Loucy (cell line): ENCODE results near the gene BOD1L1.

Source experiments
- H2AFZ ChIP-seq: fragments of 200-600 bp; sonication (generic); 2 replicates; pipeline ENCODE4 v1.6.0; 2016; ENCODE audit warnings: antibody characterized with exemption, mild to moderate bottlenecking, low read length, moderate library complexity
- H3F3A ChIP-seq: fragments of 200-600 bp; 2 replicates; pipeline ENCODE4 v1.6.0; 2016; ENCODE audit warnings: antibody characterized with exemption, low read depth, mild to moderate bottlenecking
- H3K27me3 ChIP-seq: fragments of 200-600 bp; sonication (generic); 2 replicates; pipeline ENCODE4 v1.6.1; 2014; ENCODE audit warnings: low read length, mild to moderate bottlenecking; ENCODE audit not compliant: insufficient read depth, poor library complexity, severe bottlenecking
- H3K36me3 ChIP-seq: fragments of 200-600 bp; sonication (generic); 2 replicates; pipeline ENCODE4 v1.6.1; 2016; ENCODE audit warnings: low read length; ENCODE audit not compliant: insufficient read depth
- H3K4me1 ChIP-seq: fragments of 200-600 bp; sonication (generic); 2 replicates; pipeline ENCODE4 v1.5.1; 2014; ENCODE audit warnings: low read length, mild to moderate bottlenecking; ENCODE audit not compliant: insufficient read depth, poor library complexity, severe bottlenecking
- H3K4me2 ChIP-seq: fragments of 200-600 bp; sonication (generic); 2 replicates; pipeline ENCODE4 v1.6.0; 2014; ENCODE audit warnings: antibody characterized with exemption, low read length, low read depth, mild to moderate bottlenecking; ENCODE audit not compliant: poor library complexity, severe bottlenecking
- H3K4me3 ChIP-seq: fragments of 200-600 bp; sonication (generic); 2 replicates; pipeline ENCODE4 v1.5.1; 2014; ENCODE audit warnings: low read length, mild to moderate bottlenecking, mixed read lengths; ENCODE audit not compliant: poor library complexity, severe bottlenecking
- H3K79me2 ChIP-seq: fragments of 200-600 bp; sonication (generic); 2 replicates; pipeline ENCODE4 v1.6.1; 2014; ENCODE audit warnings: low read length; ENCODE audit not compliant: insufficient read depth
- H3K9ac ChIP-seq: fragments of 200-600 bp; sonication (generic); 2 replicates; pipeline ENCODE4 v1.6.0; 2014; ENCODE audit warnings: mild to moderate bottlenecking, low read depth, low read length, moderate library complexity; ENCODE audit not compliant: poor library complexity, severe bottlenecking
- H3K9me2 ChIP-seq: fragments of 200-600 bp; sonication (generic); replicated peaks from 2 replicates; pipeline ENCODE4 v1.6.1; 2016; ENCODE audit warnings: low read depth, low read length, mixed read lengths
- H3K9me3 ChIP-seq: fragments of 200-600 bp; sonication (generic); 2 replicates; pipeline ENCODE4 v1.6.1; 2014; ENCODE audit warnings: mild to moderate bottlenecking, antibody characterized with exemption, low read length, low read depth; ENCODE audit not compliant: insufficient read depth
- H4K20me1 ChIP-seq: fragments of 200-600 bp; sonication (generic); 2 replicates; pipeline ENCODE4 v1.6.0; 2014; ENCODE audit warnings: antibody characterized with exemption, low read length, mild to moderate bottlenecking; ENCODE audit not compliant: insufficient read depth, poor library complexity, severe bottlenecking
- EZH2phosphoT487 ChIP-seq: fragments of 200-600 bp; IDR thresholded peaks from 2 replicates; pipeline ENCODE4 v1.6.1; 2018; ENCODE audit warnings: antibody characterized with exemption, mild to moderate bottlenecking, moderate library complexity, borderline replicate concordance
- TF ChIP-seq, protein P1 (sequence below): fragments of 200-600 bp; sonication (generic); conservative IDR thresholded peaks from 2 replicates; pipeline ENCODE4 v1.5.1; 2014; ENCODE audit warnings: mild to moderate bottlenecking, antibody characterized with exemption, low read length

Gene BOD1L1

DNA sequence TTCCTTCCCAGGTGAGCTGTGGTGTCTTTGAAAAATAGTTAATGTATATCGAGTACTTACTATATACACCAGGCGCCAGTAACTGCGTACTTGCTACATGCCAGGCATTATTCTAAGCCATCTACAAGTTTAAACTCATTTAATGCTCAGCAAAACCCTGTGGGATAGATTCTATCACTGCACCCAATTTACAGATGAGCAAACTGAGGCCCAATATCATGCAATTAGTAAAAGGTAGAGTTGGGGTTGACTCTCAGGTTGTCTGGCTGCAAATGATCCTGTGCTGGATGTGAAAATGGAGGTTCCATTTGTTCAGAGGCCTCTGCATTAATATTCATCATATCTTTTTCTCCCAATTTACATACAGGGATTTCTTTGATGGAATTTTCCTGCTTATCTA, 100.9 kb downstream of the BOD1L1 start:
- H3K36me3 ChIP-seq = no peaks in the 10 kb centered on the region
- no peaks in the 10 kb centered on the region for H4K20me1 ChIP-seq
- no peaks in the 10 kb centered on the region for H3K79me2 ChIP-seq
- H3K4me1 ChIP-seq = no peaks in the 10 kb centered on the region
- H3K9ac ChIP-seq = no peak overlapping the region
- H2AFZ ChIP-seq = no peak overlapping the region
- H3K4me3 ChIP-seq = no peak overlapping the region
- no peak overlapping the region for H3K4me2 ChIP-seq
- no peaks in the 10 kb centered on the region for H3K9me2 ChIP-seq
- TF ChIP-seq, protein P1, sequence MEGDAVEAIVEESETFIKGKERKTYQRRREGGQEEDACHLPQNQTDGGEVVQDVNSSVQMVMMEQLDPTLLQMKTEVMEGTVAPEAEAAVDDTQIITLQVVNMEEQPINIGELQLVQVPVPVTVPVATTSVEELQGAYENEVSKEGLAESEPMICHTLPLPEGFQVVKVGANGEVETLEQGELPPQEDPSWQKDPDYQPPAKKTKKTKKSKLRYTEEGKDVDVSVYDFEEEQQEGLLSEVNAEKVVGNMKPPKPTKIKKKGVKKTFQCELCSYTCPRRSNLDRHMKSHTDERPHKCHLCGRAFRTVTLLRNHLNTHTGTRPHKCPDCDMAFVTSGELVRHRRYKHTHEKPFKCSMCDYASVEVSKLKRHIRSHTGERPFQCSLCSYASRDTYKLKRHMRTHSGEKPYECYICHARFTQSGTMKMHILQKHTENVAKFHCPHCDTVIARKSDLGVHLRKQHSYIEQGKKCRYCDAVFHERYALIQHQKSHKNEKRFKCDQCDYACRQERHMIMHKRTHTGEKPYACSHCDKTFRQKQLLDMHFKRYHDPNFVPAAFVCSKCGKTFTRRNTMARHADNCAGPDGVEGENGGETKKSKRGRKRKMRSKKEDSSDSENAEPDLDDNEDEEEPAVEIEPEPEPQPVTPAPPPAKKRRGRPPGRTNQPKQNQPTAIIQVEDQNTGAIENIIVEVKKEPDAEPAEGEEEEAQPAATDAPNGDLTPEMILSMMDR = no peak
- TF ChIP-seq EZH2phosphoT487 = no peak
- no peaks in the 10 kb centered on the region for H3K27me3 ChIP-seq
- H3F3A ChIP-seq = no peaks in the 10 kb centered on the region
- no peaks in the 10 kb centered on the region for H3K9me3 ChIP-seq

DNA sequence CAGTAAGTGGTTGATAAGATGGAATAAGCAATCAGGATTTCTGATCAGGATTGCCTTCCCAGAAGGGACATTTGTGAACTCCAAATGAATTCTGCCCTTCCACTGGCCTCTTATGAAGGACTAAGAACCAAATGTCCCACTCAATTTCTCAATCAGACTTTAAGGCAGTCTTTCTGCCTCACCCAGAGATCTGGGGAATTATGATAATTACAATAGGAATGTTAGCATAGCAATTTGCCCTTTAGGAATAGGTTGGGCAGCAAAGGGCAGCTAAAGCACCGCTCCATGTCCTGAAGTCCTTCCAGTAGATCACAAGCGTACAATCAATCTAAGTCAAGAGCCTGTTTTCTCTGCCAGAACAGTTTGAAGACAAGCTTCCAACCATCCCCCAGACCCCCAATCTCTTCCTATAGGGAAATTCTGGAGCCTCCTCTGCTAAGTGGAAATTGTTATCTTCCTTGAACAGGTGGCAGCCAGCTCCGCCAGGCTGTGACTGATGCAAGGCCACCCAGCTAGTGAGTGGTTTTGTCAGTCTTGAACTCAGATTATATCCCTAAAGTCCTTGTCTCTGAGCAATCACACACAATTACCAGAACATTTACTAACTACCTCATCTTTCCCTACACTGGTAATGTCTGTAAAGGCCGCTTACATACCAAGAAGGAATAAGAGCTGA, 101.8 kb downstream of the BOD1L1 start:
- Histone ChIP-seq H3K9me2 (no peaks in the 10 kb centered on the region), H4K20me1 (no peaks in the 10 kb centered on the region), H3K79me2 (no peaks in the 10 kb centered on the region), H2AFZ (no peak overlapping the region), H3K4me2 (no peak overlapping the region), H3K27me3 (no peaks in the 10 kb centered on the region), H3K4me3 (no peak overlapping the region), H3K9ac (no peak overlapping the region), H3F3A (no peaks in the 10 kb centered on the region), H3K9me3 (no peaks in the 10 kb centered on the region), H3K36me3 (no peaks in the 10 kb centered on the region), H3K4me1 (no peaks in the 10 kb centered on the region)
- TF ChIP-seq, protein P1 = no peak
- no peak for TF ChIP-seq EZH2phosphoT487

DNA sequence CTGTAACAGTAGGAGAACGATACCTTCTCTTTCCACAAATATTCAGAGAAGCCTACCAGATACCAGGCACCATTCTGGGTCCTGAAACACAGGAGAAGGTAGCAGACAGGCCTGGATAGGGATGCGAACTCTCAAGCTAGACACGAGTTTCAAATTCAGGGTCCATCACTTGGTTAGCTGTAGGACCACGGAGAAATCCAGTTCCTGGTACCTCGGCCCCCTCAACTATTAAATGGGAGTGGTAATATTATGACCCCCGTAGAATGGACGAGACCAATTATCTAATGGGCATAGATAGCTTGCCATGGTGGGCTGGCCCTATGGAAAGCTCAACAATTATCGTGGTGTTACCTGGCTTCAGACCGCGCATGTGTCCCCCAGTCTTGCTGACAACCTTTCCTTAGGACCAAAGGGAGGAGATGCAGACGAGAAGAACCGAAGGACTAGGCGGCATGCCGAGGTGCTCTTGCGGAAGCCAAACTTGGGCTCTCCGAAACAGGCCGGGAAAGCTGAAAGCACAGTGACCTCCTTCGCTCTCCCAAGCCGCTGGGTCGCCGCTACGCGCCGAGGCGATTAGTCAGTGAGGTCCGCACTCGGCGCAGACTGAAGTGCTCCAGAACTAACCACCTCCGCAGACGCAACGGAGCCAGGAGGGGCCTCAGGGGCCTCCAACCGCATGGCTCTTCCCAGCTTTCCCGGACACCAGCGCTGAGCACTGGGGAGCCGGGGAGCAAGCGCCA, 102.9 kb downstream of the BOD1L1 start:
- TF ChIP-seq, protein P1 = no peak
- TF ChIP-seq EZH2phosphoT487 = no peak
- Histone ChIP-seq H3K9ac (no peak overlapping the region), H3K27me3 (no peaks in the 10 kb centered on the region), H2AFZ (no peak overlapping the region), H3K4me2 (no peak overlapping the region), H3K4me3 (no peak overlapping the region), H3F3A (no peaks in the 10 kb centered on the region), H3K36me3 (no peaks in the 10 kb centered on the region), H4K20me1 (no peaks in the 10 kb centered on the region), H3K9me3 (no peaks in the 10 kb centered on the region), H3K9me2 (no peaks in the 10 kb centered on the region), H3K79me2 (no peaks in the 10 kb centered on the region), H3K4me1 (no peaks in the 10 kb centered on the region)
